HepG2 (cell line): ENCODE measurements around the gene ZCCHC3. TPM values are rescaled to one million over a fixed set of nuclear protein-coding genes. Genes with fewer than 3 reads are reported as not detected.

Experiments used
- ARID4A ChIP-seq: sonication (generic); formaldehyde crosslinking; IDR thresholded peaks from 2 replicates; pipeline ENCODE4 v1.5.0; 2020; ENCODE audit warnings: mild to moderate bottlenecking, missing genetic modification reagents, borderline replicate concordance
- BORCS8-MEF2B ChIP-seq: sonication (generic); formaldehyde crosslinking; IDR thresholded peaks from 2 replicates; pipeline ENCODE4 v1.8.0; 2022; ENCODE audit warnings: mild to moderate bottlenecking, missing genetic modification reagents
- IRF9 ChIP-seq: sonication (generic); formaldehyde crosslinking; IDR thresholded peaks from 2 replicates; pipeline ENCODE4 v1.8.0; 2022; ENCODE audit warnings: missing genetic modification reagents, mild to moderate bottlenecking, borderline replicate concordance
- JUND ChIP-seq: sonication (generic); formaldehyde crosslinking; IDR thresholded peaks from 2 replicates; pipeline ENCODE4 v1.8.0; 2022; ENCODE audit warnings: mild to moderate bottlenecking, missing genetic modification reagents
- MZF1 ChIP-seq: sonication (generic); formaldehyde crosslinking; IDR thresholded peaks from 2 replicates; pipeline ENCODE4 v1.8.1; 2023; ENCODE audit warnings: mild to moderate bottlenecking, missing genetic modification reagents, borderline replicate concordance
- NR0B2 ChIP-seq: sonication (generic); formaldehyde crosslinking; IDR thresholded peaks from 2 replicates; pipeline ENCODE4 v1.4.0; 2020; ENCODE audit warnings: mild to moderate bottlenecking, missing genetic modification reagents
- PHF5A ChIP-seq: IDR thresholded peaks from one replicate; pipeline ENCODE4 v1.6.1; 2018; ENCODE audit warnings: low read depth, missing genetic modification reagents; ENCODE audit not compliant: unreplicated experiment
- POGZ ChIP-seq: sonication (generic); formaldehyde crosslinking; IDR thresholded peaks from 2 replicates; pipeline ENCODE4 v1.4.0; 2020; ENCODE audit warnings: mild to moderate bottlenecking, missing genetic modification reagents
- POLR2AphosphoS2 ChIP-seq: IDR thresholded peaks from 2 replicates; pipeline ENCODE4 v1.6.1; 2011; ENCODE audit warnings: low read depth, low read length, improper control_type of control experiment
- SNAPC2 ChIP-seq: sonication (generic); formaldehyde crosslinking; IDR thresholded peaks from 2 replicates; pipeline ENCODE4 v1.8.1; 2022; ENCODE audit warnings: mild to moderate bottlenecking, missing genetic modification reagents
- TBP ChIP-seq: sonication (generic); formaldehyde crosslinking; IDR thresholded peaks from 2 replicates; pipeline ENCODE4 v1.5.0; 2020; ENCODE audit warnings: missing genetic modification reagents
- TBX3 ChIP-seq: fragments of 450-650 bp; IDR thresholded peaks from 2 replicates; pipeline ENCODE4 v1.6.1; 2017; ENCODE audit warnings: antibody characterized with exemption, mild to moderate bottlenecking, inconsistent platforms, borderline replicate concordance
- ZBTB10 ChIP-seq: sonication (generic); formaldehyde crosslinking; IDR thresholded peaks from 2 replicates; pipeline ENCODE4 v1.4.0; 2020; ENCODE audit warnings: missing genetic modification reagents, borderline replicate concordance
- ZFP62 ChIP-seq: sonication (generic); formaldehyde crosslinking; IDR thresholded peaks from 2 replicates; pipeline ENCODE4 v1.4.0; 2020; ENCODE audit warnings: missing genetic modification reagents
- ZMAT3 ChIP-seq: sonication (generic); formaldehyde crosslinking; conservative IDR thresholded peaks from 2 replicates; pipeline ENCODE4 v1.7.0; 2021; ENCODE audit warnings: missing genetic modification reagents
- ZNF572 ChIP-seq: sonication (generic); formaldehyde crosslinking; IDR thresholded peaks from 2 replicates; pipeline ENCODE4 v1.5.1; 2020; ENCODE audit warnings: mild to moderate bottlenecking, missing genetic modification reagents
- ZNF580 ChIP-seq: IDR thresholded peaks from 2 replicates; pipeline ENCODE4 v1.6.1; 2016; ENCODE audit warnings: low read depth, borderline replicate concordance
- ZNF652 ChIP-seq: IDR thresholded peaks from 2 replicates; pipeline ENCODE4 v1.6.1; 2016; ENCODE audit warnings: low read depth, borderline replicate concordance
- ZZZ3 ChIP-seq: sonication (generic); formaldehyde crosslinking; IDR thresholded peaks from 2 replicates; pipeline ENCODE4 v1.4.0; 2020; ENCODE audit warnings: missing genetic modification reagents, mild to moderate bottlenecking, borderline replicate concordance
- polyA plus RNA-seq, 8 experiments: library from polyadenylated mRNA; depleted of rRNA in 3 of 8; stranded (reverse) in 7 of 8; unstranded in 1 of 8; fragments of >200 nt; fragmentation: Illumina TruSeq in 4 of 8; extraction: Trizol in 4 of 8; gene quantifications; 2 replicates each; pipeline versions ENCODE4 v1.2.1 to v1.2.3, GENCODE V29; 2011 to 2016; ENCODE audit warnings: low read depth in 4 of 8, missing spikeins in 1 of 8, mixed read lengths in 1 of 8; ENCODE audit not compliant: insufficient read depth in 1 of 8
- total RNA-seq, 5 experiments: library from RNA; depleted of rRNA; stranded (reverse); fragments of >200 nt; fragmentation: Illumina TruSeq; extraction: Trizol; gene quantifications; 2 replicates each; pipeline ENCODE4 v1.2.3, GENCODE V29; 2016; ENCODE audit warnings: low read depth in 1 of 5

Gene ZCCHC3
- total and polyA plus RNA-seq, 2 of the 13 experiments (the other 11 are each of a cell fraction or from before 2014, with no cell fraction given), result 46.6 to 63.0 TPM

GRCh38 chr20:327186-328026, 30.0 kb downstream of the ZCCHC3 start (continued):
- TF ChIP-seq ZZZ3 (0 out of 2 replicates have a peak, but pooled peaks have one; percentile 58), IRF9 (CRISPR knock-in tag) (peak; percentile 37; the same call in 1 of the 2 replicates), ARID4A (CRISPR knock-in tag) (peak; percentile 91), ZBTB10 (CRISPR knock-in tag) (peak; percentile 89), JUND (CRISPR knock-in tag) (peak; percentile 44; the same call in 1 of the 2 replicates), POLR2AphosphoS2 (peak; percentile 32; the same call in 1 of the 2 replicates), ZMAT3 (CRISPR knock-in tag) (0 out of 2 replicates have a peak, but pooled peaks have one; percentile 65), SNAPC2 (CRISPR knock-in tag) (peak; percentile 84; the same call in 1 of the 2 replicates), ZNF580 (0 out of 2 replicates have a peak, but pooled peaks have one; percentile 3), PHF5A (CRISPR knock-in tag) (no peak), TBX3 (0 out of 2 replicates have a peak, but pooled peaks have one; percentile 59), ZNF652 (CRISPR knock-in tag) (peak; percentile 15; the same call in 1 of the 2 replicates), ZFP62 (CRISPR knock-in tag) (no peak), NR0B2 (peak; percentile 65; the same call in 1 of the 2 replicates), ZNF572 (peak; percentile 87; the same call in 1 of the 2 replicates), MZF1 (no peak), BORCS8-MEF2B (peak; percentile 46; the same call in 1 of the 2 replicates), TBP (0 out of 2 replicates have a peak, but pooled peaks have one; percentile 27), POGZ (CRISPR knock-in tag) (peak; percentile 67)
